SK-N-MC (cell line): ENCODE measurements around the gene C1orf50.

ENCODE experiments used
- EZH2 ChIP-seq: fragments of 200-600 bp; sonication (generic); IDR thresholded peaks from one replicate; pipeline ENCODE4 v1.6.1; 2017; ENCODE audit warnings: antibody characterized with exemption
- FOXP2 ChIP-seq: optimal IDR thresholded peaks from 2 replicates; pipeline ENCODE3; 2011; ENCODE audit warnings: mild to moderate bottlenecking, moderate library complexity; ENCODE audit not compliant: insufficient read depth; ENCODE audit errors: extremely low read length, control extremely low read depth
- POLR2AphosphoS5 ChIP-seq: IDR thresholded peaks from 2 replicates; pipeline ENCODE4 v1.6.1; 2012; ENCODE audit warnings: mild to moderate bottlenecking, low read depth, low read length, borderline replicate concordance

GRCh38 chr1:42730002-42730401, 37.0 kb upstream of the C1orf50 start:
- TF ChIP-seq EZH2 (no peak), POLR2AphosphoS5 (no peak), FOXP2 (no peak)
